Measurements from ENCODE around the gene RAB13.

Gene RAB13

DNA sequence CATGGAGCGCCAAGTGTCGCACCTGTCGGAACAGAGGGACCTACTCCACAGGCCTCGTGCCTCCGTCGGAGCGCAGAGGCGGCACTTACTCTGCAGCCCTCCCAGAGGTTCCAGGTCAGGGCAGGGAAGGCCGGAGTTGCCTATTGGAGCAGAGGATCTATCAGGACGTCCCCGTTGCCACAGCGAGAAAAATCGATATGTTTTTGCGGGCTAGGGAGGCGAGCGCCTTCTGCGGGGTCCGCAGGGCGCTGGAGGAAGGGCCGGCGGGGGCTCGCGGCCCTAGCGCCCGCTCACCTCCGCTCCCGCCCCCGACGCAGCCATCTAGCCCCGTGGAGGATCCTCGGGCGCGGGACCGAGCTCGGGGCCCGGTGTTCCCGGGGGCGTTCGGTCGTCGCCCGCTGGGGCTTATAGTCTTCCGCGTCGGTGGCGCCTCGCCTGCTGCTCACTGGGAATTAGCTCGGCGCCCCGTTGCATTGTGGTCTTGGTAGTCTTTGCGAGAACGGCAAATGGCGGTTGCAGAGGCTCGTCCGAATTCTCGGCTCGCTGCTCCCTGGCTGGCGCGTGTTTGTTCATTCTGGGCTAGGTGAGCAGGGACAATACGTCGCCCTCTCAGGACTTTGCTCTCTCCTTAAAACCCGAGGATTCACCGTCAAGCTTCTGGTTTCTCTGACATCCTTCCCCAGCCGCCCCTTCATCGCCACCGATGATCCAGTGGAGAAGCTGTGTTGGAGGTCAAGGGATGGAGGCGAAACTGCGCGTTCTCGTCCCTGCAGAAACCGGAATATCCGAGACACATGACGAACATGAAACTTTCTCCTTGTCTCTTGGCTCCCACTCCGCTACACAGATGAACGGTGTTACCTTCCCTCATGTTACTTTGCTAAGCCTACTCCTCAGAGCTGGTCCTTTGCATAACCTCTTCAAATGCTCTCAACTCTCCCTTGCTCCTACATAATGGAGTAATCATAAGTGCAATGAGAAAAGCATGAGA is 8.6 kb downstream of the RAB13 start, which contains the start of gene JTB:
TSS of gene JTB (minus strand) at position 425 of the 991 bp plus-strand sequence. CDS start at position 3, 422 bp downstream.
- DNase-seq = peak; percentile 69

GRCh38 chr1:153976819-153977249 is 9.3 kb downstream of the RAB13 start:
- DNase-seq = no peak

- DNase-seq = no peak
Measured at GRCh38 chr1:153973525-153973924, 12.6 kb downstream of the RAB13 start.

DNA sequence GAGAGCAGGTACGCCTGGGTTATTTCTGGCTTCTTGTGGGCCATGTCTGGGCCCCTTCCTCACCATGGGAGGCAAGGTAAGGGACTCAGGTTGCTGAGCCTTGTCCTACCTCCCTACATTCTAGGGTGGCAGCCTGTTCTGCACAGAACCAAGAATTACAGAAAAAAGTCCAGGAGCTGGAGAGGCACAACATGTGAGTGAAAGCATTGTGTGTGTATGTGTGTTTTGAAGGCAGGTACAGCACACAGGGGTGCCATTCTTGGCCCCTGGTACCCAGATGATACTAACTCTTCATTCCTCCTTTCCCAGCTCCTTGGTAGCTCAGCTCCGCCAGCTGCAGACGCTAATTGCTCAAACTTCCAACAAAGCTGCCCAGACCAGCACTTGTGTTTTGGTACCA is 13.1 kb downstream of the RAB13 start:
- DNase-seq = no peak

GRCh38 chr1:153970346-153970745 is 15.8 kb downstream of the RAB13 start:
- no peak for DNase-seq

- no peak for DNase-seq
Measured at GRCh38 chr1:153968972-153969371, 17.2 kb downstream of the RAB13 start.

- DNase-seq = no peak
Measured at GRCh38 chr1:153968408-153968807, 17.7 kb downstream of the RAB13 start.

- no peak for DNase-seq
Measured at GRCh38 chr1:153968000-153968363, 18.2 kb downstream of the RAB13 start.

DNA sequence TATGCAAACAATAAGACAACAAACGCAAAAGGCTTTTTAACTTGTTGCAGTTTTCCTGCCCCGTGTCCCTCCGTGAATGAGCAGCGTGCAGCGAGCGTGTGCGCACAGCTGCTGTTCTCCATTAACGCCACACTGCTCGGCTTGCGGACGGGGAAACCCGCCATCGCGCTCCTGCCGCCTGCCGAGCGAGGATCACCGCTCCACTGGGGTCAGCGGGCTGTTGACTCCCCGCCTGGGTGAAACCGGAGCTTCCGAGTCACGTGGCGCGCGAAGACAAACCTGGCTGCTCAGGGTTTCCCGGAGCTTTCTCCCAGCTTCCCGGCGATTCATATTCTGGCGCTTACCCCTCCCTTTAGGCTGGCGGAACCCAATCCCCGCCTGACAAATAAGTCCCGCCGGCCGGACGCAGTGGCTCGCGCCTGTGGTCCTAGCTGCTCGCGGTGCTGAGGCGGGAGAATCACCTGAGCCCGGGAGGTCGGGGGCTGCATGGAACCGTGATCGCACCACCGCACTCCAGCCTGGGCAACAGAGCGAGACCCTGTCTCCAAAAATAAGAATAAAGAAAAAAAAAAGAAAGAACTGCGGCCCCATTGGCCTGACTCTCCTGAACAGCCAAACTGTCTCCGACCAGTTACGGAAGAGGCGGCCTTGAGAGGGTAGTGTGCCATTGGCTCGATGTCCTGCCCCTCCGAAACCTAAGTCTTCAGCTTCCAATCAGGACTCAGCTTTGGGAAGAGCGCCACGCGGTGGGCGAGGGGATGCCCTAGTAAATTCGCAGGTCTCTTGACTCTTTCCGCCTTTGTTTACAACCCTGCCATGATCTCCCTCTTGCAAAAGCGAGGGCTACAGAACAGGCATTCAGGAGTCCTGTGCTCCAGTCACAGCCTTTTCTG is 18.8 kb downstream of the RAB13 start, which contains the start of gene CREB3L4:
TSS of gene CREB3L4 (plus strand) at position 796 of the 893 bp plus-strand sequence. CDS start 624 bp downstream, outside the sequence.
- peak; percentile 66 for DNase-seq

DNA sequence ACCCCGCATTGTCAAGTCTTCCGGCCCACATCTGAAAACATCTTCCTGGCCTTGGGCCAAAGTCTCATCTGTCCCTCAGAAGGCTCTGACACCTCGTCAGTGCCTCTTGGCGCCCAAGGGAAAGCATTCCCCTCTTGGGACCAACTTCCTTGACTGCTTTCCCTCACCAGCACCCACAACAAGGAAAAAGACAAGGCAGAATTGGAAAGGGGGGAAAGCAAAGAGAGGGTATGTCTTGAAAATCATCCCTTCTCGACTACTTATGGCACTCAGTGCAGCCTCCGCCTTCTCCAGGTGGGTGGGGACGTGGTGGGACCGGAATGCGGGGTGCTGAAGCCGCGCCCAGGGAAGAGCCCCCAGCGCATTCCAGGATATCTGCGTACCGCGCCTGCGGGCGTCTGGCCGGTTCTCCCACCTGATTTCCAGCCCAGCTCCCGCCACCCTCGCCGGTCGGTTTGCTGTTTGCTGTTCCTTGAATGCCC is 22.2 kb downstream of the RAB13 start:
- DNase-seq = no peak

DNA sequence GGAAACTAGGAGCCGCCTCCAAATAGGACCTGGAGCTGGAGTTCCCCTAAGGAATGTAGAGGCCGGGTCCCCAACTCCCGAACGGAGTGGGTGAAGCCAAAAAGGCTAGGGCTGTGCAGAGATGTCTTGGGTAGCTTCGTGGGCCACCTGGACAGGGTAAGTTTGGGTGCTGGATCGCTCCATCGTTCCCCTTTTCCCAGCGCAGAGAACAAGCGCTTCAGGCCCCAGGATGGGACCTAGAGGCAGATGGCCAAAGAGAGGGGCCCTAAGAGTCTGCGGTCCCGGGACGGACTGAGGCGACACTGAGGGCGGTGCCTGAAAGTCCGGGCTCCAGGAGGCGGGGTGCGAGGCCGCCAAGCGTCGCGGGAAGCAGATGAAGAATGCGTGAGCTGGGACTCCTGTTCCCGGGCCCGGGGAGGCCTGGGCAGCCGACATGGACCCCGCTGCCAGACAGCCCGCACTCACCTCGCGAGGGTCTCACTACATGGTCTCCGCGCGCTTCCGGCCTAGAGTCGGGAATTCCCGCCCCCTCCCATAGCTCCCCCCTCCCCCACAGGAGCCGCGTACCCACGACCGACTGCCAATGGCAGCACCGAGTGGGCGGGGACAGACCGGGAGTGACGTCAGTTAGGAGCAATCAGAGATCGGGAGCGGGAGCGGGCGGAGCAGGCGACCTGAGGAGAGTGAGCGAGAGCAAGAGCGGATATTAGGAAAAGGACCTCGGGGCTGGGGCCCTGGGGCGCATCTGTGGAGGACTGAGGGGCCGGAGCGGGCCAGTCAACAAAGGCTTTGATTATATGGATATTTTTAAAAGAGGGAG is 22.9 kb downstream of the RAB13 start, which contains the start of gene SLC39A1:
TSS of gene SLC39A1 (minus strand) at position 508 of the 820 bp plus-strand sequence. CDS start 822 bp downstream, outside the sequence.
- peak; percentile 89 for DNase-seq

- DNase-seq = no peak
Measured at GRCh38 chr1:153962088-153963029, 23.8 kb downstream of the RAB13 start.

- DNase-seq = no peak
Measured at GRCh38 chr1:153961421-153961820, 24.7 kb downstream of the RAB13 start.

DNA sequence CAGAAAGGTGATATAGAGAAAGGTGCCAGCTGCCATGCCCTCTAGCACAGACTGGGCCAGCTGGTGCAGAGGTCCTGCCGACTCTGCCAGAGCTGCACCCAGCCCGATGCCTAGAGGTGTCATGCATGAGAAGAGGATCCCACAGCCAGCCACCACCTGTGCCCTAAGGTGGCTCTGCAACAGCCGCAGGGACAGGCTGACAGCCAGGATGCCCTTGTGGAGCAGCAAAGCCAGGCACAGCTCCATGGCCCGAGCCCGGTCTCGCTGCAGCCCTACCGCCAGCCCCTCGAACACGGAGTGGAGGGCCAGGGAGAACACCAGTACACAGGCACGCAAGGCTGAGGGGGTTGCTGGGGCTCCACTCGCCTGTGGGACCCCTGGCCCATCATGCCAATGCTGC is 25.9 kb downstream of the RAB13 start:
- DNase-seq = no peak

- no peak for DNase-seq
Measured at GRCh38 chr1:153959454-153959853, 26.7 kb downstream of the RAB13 start.

DNA sequence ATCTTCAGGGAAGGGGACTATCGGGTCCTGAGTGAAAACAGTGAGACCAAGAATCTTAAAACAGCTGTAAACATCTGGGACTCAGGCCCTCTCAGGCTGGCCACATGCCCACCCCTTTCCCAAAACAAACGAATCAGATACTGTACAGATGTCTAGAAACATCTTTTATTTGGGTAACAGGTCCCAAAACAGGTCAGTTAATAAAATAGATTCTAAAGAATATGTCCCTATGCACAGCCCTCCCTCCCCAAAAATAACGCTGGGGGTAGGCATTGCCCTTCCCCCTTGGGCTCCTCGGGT is 27.2 kb downstream of the RAB13 start:
- no peak for DNase-seq

DNA sequence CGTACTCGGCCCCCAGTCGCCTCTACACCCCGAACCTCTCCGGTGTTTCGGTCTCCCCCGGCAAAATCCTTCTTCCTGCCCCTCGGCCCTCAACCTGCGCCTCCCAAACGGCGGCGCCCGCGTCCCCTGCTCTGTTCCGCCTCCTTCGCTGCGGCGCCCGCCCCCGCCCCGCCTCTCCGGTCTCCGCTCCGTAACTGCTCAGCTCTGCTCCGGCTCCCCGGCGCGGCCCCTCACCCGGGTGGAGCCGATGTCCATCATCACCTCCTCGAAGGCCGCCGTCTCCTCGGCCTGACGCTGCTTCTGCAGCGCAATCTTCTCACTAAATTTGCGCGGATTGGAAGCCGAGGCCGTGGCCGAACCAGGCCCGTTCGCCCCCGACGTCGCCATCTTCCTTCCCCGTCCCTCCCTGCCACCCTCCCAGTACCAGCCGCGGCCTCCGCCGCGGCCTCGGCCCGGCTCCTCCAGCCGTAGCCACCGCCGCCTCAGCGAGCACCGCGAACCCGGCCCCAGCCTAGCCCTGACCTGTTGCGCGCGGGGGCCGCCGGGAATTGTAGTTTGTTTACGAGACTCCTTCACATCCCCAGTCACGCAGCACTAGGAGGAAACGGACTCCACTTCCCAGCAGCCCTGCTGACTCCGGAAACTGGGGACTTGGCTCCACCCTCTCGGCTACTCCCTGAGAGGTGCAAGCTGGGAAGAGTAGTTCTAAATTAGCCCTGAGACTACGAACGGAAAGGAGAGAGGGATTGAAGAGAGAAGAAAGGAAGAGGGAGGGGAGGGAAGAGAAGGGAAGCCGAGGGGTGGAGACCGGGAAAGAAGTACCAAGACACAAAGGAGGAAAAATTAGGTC is 27.8 kb downstream of the RAB13 start, which contains the start of gene CRTC2:
TSS of gene CRTC2 (minus strand) at position 502 of the 850 bp plus-strand sequence. CDS start at position 387, 115 bp downstream.
- DNase-seq = peak; percentile 93

DNA sequence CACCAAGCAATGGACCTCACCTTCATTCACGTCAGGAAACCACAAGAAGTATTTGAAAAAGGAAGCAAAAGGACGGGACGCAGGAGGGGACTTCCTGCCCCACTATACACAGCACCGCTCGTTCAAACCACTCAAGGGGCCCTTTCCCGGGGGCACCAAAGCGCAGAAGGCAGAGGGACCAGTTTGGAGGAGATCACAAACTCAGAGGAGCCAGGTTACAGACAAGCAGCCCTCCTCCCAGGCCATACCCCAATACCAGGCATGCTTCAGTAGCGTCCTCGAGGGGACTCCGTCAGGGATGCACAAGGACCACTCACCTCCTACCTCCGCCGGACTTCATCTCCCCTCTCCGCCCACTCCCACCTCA is 28.4 kb downstream of the RAB13 start:
- DNase-seq = no peak

GRCh38 chr1:153956997-153957715 is 29.0 kb downstream of the RAB13 start:
- DNase-seq = no peak

Measured in 8988T (cell line).